GM12864 (cell line): Measurements from ENCODE around the gene PHKA2.

Source experiments
- DNase-seq: peaks from one replicate; pipeline ENCODE4 v3.0.0-alpha.2; 2011; ENCODE audit warnings: low read depth
- H3K4me3 ChIP-seq: 2 replicates; pipeline ENCODE4 v1.5.1; 2011; ENCODE audit warnings: mild to moderate bottlenecking, low read depth, low read length, control low read depth
- CTCF ChIP-seq: IDR thresholded peaks from 2 replicates; pipeline ENCODE4 v1.5.1; 2011; ENCODE audit warnings: low read depth, mild to moderate bottlenecking, moderate library complexity, low read length, control low read depth, inconsistent platforms; ENCODE audit errors: missing control alignments

Gene PHKA2

GRCh38 chrX:18892899-18893298 is 91.0 kb downstream of the PHKA2 start:
- DNase-seq, result no peak

DNA sequence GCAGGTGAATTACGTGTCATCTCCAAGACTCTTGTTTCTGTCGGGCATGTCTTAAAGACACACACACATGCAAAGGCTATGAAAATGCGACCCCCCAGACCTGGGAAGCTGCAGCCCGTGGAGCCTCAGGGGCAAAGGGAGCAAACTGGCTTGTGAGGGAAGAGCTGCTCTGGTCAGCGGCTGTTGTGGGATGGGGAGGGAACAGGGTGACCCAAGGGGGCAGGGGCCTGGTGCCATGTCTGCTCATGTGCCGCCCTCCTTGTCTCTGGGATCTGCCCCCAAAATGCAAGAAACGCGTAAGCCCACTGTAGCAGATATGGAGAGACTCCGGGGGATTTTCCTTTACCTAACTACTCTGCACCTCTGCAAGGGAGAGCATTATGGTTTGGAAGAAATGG is 92.4 kb downstream of the PHKA2 start:
- no peak for DNase-seq
- H3K4me3 ChIP-seq, result no peak overlapping the region
- no peak for TF ChIP-seq CTCF

More at GRCh38 chrX:18892899-18893298, 91.0 kb downstream of the PHKA2 start:
- H3K4me3 ChIP-seq, result no peak overlapping the region
- no peak for TF ChIP-seq CTCF

DNA sequence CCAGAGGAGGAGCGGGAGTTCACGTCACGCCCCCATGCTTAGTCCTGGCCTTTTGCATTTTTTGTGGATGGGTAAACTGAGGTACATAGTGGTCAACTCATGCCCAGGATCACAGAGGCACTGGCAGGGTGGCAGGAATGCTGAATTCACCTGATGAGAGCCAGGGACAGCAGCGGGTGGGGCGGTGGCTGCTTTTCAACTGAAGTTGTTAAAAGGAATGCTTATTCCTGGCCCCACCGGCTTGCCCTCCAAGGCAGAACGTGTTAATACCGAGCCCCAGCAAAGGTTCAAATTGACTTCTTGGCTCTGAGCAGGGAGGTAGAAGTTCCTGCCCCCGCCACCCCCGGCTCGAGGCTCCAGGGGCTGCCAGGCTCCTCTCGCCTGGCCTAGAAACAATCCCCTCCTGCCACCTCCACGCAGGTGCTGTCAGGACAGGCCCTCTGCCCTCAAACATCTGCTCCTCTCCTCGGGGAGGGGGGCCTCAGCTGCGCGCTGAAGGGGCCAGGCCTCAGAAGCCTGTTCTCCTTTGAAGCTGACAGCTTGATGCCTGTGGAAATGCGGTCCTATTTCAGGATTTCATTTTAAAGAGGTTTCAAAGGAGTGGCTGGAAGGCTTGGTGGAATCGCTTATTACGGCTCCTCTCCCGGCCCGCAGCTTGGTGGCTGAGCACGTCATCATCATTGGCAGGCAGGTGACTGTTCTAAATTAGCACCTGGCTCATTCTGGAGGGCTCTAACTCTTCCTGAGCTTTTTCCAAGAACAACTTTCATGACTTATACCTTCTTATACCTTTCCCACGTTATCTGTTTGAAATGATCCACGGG is 93.0 kb downstream of the PHKA2 start:
- no peak for DNase-seq
- TF ChIP-seq CTCF, result no peak
- no peak overlapping the region for H3K4me3 ChIP-seq

- no peak overlapping the region for H3K4me3 ChIP-seq
- DNase-seq, result no peak
- TF ChIP-seq CTCF, result no peak
Observed at GRCh38 chrX:18890049-18890381, 93.9 kb downstream of the PHKA2 start.

DNA sequence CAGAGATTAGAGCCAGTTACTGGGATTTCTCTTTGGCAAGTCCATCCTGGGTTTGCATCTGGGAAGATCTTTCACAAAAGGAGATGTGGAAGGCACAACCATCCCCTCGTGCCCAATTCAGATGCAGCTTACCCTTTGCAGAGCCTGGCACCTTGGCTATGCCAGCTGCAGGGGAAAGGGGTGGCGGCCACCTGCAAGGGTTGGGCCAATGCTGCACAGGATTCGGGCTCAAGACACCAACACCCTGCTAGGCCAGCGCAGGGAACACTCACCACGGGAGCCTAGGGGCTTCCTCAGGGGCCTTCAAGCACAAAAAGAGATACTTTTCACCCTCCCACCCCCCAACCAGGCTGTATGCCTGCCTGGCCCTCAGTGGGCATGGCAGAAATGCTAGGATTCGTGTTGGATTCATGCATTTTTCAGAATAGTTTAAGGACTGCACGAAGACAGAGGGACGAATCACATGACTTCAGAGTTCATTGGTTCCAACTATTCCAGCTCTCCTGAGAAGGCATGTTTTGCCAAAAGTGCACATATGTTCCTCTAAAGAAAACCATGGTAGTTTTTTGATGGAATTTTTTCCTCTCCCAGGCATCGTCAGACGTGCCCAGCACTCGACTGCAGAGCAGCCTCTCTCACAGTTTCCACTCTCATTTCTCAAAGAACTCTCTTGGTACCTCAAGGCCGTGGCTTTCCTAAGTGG is 94.4 kb downstream of the PHKA2 start:
- H3K4me3 ChIP-seq, result no peak overlapping the region
- no peak for DNase-seq
- TF ChIP-seq CTCF, result no peak

DNA sequence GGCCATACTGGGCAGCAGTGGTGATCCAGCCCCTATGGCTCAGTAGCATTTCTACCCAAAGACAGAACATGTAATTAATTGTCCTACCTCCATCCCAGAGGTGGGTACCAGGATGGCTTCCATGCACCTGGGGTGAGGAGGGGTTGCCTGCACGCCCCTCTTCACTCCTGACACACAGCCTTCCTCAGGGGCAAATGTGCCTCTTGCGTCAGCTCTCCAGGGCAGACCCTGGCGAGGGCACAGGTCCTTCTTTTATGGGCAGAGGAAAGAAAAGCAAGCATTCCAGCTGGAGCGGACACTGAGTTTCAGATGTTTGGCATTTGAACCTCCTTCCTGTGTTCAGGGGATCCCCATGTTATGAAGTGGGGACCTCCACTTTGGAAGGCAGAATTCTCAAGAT is 95.6 kb downstream of the PHKA2 start:
- no peak for TF ChIP-seq CTCF
- no peak for DNase-seq
- H3K4me3 ChIP-seq, result no peak overlapping the region
